Measurements from ENCODE around the gene PHETA2.

PHETA2 gene

GRCh38 chr22:42074132-42074811 lies at the start of gene PHETA2:
Gene PHETA2 (plus strand): TSS chr22:42074248. CDS start chr22:42077294, 3,046 bp downstream.
- DNase-seq (ENCODE audit: low spot score): no peak

GRCh38 chr22:42025421-42025820 lies 48.6 kb upstream of the PHETA2 start:
- no peak for DNase-seq (ENCODE audit: low spot score)

- DNase-seq (ENCODE audit: low spot score): no peak
These were observed 47.3 kb upstream of the PHETA2 start for GRCh38 chr22:42026705-42027104.

- DNase-seq (ENCODE audit: low spot score): no peak
These were observed 40.5 kb upstream of the PHETA2 start for GRCh38 chr22:42033263-42034181.

GRCh38 chr22:42035256-42035655 lies 38.8 kb upstream of the PHETA2 start:
- DNase-seq (ENCODE audit: low spot score): no peak

GRCh38 chr22:42039271-42039670 lies 34.8 kb upstream of the PHETA2 start:
- no peak for DNase-seq (ENCODE audit: low spot score)

GRCh38 chr22:42041784-42042183 lies 32.3 kb upstream of the PHETA2 start:
- no peak for DNase-seq (ENCODE audit: low spot score)

GRCh38 chr22:42050641-42051180 lies 23.3 kb upstream of the PHETA2 start:
- no peak for DNase-seq (ENCODE audit: low spot score)

- no peak for DNase-seq (ENCODE audit: low spot score)
These were observed 21.3 kb upstream of the PHETA2 start for GRCh38 chr22:42052765-42053164.

- no peak for DNase-seq (ENCODE audit: low spot score)
These were observed 17.1 kb upstream of the PHETA2 start for GRCh38 chr22:42056757-42057511.

GRCh38 chr22:42060489-42060888 lies 13.6 kb upstream of the PHETA2 start:
- DNase-seq (ENCODE audit: low spot score): no peak

GRCh38 chr22:42061041-42061440 lies 13.0 kb upstream of the PHETA2 start:
- no peak for DNase-seq (ENCODE audit: low spot score)

GRCh38 chr22:42062506-42063170 lies 11.4 kb upstream of the PHETA2 start:
- DNase-seq (ENCODE audit: low spot score): no peak

GRCh38 chr22:42064629-42065028 lies 9.4 kb upstream of the PHETA2 start:
- DNase-seq (ENCODE audit: low spot score): no peak

- DNase-seq (ENCODE audit: low spot score): no peak
These were observed 8.5 kb upstream of the PHETA2 start for GRCh38 chr22:42065438-42066125.

GRCh38 chr22:42066126-42066761 lies 7.8 kb upstream of the PHETA2 start:
- DNase-seq (ENCODE audit: low spot score): no peak

GRCh38 chr22:42066937-42067336 lies 7.1 kb upstream of the PHETA2 start:
- DNase-seq (ENCODE audit: low spot score): no peak

- no peak for DNase-seq (ENCODE audit: low spot score)
These were observed 6.3 kb upstream of the PHETA2 start for GRCh38 chr22:42067671-42068251.

GRCh38 chr22:42068291-42068690 lies 5.8 kb upstream of the PHETA2 start:
- no peak for DNase-seq (ENCODE audit: low spot score)

Measured in HuH-7.5 (cell line).